Measurements from ENCODE around the gene RBMS1.

- TF ChIP-seq, protein P1, sequence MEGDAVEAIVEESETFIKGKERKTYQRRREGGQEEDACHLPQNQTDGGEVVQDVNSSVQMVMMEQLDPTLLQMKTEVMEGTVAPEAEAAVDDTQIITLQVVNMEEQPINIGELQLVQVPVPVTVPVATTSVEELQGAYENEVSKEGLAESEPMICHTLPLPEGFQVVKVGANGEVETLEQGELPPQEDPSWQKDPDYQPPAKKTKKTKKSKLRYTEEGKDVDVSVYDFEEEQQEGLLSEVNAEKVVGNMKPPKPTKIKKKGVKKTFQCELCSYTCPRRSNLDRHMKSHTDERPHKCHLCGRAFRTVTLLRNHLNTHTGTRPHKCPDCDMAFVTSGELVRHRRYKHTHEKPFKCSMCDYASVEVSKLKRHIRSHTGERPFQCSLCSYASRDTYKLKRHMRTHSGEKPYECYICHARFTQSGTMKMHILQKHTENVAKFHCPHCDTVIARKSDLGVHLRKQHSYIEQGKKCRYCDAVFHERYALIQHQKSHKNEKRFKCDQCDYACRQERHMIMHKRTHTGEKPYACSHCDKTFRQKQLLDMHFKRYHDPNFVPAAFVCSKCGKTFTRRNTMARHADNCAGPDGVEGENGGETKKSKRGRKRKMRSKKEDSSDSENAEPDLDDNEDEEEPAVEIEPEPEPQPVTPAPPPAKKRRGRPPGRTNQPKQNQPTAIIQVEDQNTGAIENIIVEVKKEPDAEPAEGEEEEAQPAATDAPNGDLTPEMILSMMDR (conservative IDR thresholded peaks at IDR 0.05; ENCODE audit: low read depth, low read length): no peak
- TF ChIP-seq CEBPB (IDR thresholded peaks at IDR 0.05; ENCODE audit: low read depth, low read length): no peak
These were observed 243.7 kb downstream of the RBMS1 start for GRCh38 chr2:160249876-160250275.

Data from IMR-90 (cell line).